HG02840 (cell line): Measurements from ENCODE around the gene CHKA.
A peak's percentile ranks its signal among the peaks of the same experiment; 100 is the strongest.

ENCODE experiments used
- ATAC-seq: cut with Tn5 transposase; IDR thresholded peaks from one replicate; pipeline ENCODE4 v1.9.1; 2021; ENCODE audit warnings: mild to moderate bottlenecking, moderate library complexity, moderate number of reproducible peaks; ENCODE audit not compliant: unreplicated experiment, low FRiP score

Gene CHKA

GRCh38 chr11:68049509-68050370, 71.4 kb downstream of the CHKA start:
- ATAC-seq = no peak

GRCh38 chr11:68048681-68049508, 72.3 kb downstream of the CHKA start:
- ATAC-seq = no peak

DNA sequence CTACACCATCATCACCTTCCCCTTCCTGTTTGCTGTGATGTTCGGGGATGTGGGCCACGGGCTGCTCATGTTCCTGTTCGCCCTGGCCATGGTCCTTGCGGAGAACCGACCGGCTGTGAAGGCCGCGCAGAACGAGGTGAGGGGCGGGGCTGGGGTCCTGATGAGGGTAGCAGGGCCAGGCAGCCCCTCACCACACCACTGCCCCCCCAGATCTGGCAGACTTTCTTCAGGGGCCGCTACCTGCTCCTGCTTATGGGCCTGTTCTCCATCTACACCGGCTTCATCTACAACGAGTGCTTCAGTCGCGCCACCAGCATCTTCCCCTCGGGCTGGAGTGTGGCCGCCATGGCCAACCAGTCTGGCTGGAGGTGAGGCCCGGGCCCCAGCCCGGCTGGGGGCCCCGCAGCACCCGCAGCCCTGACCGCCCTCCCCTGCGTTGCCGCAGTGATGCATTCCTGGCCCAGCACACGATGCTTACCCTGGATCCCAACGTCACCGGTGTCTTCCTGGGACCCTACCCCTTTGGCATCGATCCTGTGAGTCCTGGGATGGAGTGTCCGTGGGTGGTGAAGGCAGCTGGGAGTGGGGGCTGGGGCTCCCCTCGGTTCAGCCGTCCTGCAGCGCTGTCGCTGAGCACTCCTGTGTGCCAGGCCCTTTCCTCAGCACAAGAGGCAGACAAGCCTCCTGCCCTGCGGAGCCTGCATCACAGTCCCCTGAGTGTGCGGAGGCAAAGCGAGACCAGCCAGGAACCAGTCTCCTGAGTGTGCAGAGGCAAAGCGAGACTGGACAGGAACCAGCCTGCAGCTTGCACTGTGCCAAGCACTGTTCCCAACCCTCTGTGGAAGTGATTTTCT, 73.5 kb downstream of the CHKA start:
- no peak for ATAC-seq

- ATAC-seq = no peak
These were observed 76.3 kb downstream of the CHKA start for GRCh38 chr11:68044898-68045351.

GRCh38 chr11:68044145-68044813, 76.9 kb downstream of the CHKA start:
- no peak for ATAC-seq

GRCh38 chr11:68043349-68044144, 77.6 kb downstream of the CHKA start:
- ATAC-seq = no peak

- ATAC-seq = no peak
These were observed 78.2 kb downstream of the CHKA start for GRCh38 chr11:68043029-68043348.

GRCh38 chr11:68042219-68043028, 78.8 kb downstream of the CHKA start:
- ATAC-seq = no peak

DNA sequence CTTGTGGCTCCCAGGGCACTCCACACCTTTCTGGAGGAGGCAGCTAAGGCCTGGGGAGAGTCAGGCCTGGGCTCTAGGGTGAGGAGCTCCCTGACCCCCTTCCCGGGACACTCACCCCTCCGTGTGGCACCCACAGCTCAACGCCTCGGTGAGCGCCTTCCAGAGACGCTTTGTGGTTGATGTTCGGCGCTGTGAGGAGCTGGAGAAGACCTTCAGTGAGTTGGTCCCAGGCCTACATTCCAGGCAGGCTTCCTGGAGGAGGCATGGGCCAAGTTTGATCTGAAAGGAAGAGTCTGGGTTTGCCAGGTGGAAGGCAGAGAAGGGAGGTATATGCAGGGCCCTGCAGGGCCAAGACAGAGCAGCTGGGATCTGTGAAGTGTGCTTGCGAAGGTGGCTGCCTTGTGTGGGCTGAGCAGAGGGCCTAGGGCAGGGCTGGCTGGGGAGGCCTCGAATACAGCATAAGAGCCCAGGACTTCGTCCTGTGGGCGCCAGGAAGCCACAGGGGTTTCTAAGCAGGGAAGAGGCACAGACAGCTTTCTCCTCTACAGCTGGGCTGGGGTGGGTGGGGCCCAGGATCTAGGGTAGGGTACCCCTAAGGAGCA, 79.5 kb downstream of the CHKA start:
- ATAC-seq = no peak

GRCh38 chr11:68040957-68041591, 80.1 kb downstream of the CHKA start:
- no peak for ATAC-seq

- peak; percentile 55 for ATAC-seq
These were observed 80.9 kb downstream of the CHKA start for GRCh38 chr11:68040101-68040956.

DNA sequence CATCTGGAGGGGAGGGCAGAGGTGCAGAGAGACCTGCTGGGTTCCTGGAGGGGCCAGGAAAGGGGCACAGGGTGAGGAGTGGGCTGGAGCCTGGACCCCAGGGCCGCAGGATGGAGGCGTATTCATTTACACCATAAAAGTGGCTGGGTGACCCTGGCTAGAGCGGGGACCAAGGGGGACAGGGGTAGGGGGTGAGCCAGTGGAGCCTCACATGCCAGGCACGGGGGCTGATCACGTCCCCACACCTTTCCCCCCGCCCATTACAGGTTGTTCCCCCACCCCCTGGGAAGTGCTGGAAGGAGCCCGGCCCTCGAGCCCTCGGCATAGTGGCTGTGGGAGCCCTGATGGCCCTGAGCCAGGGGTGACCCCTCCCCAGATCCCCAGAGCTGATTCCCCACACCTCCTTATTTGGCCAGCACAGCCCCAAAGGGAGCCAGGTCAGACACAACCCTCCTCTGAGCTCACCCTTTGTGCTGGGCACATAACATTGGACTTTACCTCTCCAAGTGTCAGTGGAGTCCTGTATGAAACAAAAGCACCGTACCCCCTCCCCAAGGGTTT, 81.6 kb downstream of the CHKA start:
- ATAC-seq = no peak

GRCh38 chr11:68038718-68039525, 82.3 kb downstream of the CHKA start, which contains the start of gene TCIRG1:
Gene TCIRG1 (plus strand): TSS chr11:68039025. CDS start chr11:68041272, 2,247 bp downstream.
- ATAC-seq = no peak

DNA sequence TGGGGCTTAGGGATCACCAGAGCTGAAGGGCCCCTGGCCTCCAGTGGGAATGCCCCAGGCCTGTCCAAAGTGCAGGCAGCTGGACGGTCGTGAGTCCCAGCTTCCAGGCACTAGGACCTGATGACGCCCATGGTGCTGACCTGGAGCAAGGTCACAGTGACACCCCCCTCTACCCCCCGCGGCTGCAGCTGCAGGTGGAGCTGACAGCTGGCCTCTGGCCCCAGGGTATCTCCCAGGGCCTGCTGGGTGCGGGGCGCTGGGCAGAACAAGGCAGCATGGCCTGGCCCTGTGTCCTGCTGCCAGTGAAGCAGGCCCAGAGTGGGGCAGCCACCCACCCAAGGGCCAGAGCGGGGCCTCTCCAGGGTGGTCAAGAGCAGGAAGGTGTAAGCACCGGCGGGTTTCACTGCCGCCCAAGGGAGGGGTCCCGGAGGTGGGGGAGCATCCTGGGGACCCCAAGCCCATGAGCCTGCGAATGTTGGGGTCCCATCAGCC, 82.9 kb downstream of the CHKA start:
- ATAC-seq = no peak
